Measurements from ENCODE around the gene MRPL40.

The MRPL40 gene

DNA sequence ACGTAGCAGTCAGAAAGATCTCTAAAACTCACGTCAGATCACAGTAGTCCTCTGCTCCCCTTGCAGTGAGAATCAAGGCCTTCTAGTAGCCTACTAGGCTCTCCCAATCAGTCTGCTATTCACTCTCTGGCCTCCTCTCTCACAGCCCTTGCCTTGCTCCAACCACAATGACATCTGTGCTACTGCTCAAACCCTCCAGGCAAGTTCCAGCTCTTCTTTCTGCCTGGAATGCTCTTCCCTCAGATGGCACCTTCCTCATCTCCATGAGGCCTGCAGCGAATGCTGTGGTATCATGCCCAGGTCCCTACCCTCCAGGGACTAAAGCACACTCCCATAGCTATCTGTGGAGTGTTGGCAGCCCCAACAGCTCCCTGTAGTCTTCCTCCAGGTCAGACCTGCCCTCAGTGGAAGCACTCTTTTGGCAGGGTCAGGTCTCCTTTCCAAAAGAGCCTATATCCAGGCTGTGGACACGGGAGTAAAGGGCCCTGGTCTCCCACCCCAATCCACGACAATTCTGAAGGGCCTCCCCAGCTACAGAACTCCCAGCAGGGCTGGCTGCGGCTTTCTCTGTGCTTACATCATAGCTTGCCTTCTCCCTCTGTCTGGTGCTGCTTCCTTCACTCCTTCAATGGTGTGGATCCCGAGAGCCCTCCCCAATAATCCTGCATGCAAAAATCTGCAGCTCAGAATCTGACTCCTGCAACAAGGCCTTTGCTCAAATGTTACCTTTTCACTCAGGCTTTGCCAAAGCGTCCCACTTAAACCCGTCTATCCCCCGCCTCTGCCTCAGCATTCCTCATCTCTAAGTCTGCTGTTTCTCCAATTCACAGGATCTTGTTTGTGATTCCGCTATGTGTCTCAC, 9.7 kb upstream of the MRPL40 start:
- DNase-seq (ENCODE audit: low spot score): no peak
- TF ChIP-seq, protein P1, sequence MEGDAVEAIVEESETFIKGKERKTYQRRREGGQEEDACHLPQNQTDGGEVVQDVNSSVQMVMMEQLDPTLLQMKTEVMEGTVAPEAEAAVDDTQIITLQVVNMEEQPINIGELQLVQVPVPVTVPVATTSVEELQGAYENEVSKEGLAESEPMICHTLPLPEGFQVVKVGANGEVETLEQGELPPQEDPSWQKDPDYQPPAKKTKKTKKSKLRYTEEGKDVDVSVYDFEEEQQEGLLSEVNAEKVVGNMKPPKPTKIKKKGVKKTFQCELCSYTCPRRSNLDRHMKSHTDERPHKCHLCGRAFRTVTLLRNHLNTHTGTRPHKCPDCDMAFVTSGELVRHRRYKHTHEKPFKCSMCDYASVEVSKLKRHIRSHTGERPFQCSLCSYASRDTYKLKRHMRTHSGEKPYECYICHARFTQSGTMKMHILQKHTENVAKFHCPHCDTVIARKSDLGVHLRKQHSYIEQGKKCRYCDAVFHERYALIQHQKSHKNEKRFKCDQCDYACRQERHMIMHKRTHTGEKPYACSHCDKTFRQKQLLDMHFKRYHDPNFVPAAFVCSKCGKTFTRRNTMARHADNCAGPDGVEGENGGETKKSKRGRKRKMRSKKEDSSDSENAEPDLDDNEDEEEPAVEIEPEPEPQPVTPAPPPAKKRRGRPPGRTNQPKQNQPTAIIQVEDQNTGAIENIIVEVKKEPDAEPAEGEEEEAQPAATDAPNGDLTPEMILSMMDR (IDR thresholded peaks at IDR 0.05; ENCODE audit: extremely low read depth, insufficient read depth, missing control alignments): no peak
- in situ Hi-C loops (cut with MboI; ENCODE audit: low pct_unique_long_range_greater_than_20kb, low sequenced_read_pairs, unreplicated experiment): no loop called here

DNA sequence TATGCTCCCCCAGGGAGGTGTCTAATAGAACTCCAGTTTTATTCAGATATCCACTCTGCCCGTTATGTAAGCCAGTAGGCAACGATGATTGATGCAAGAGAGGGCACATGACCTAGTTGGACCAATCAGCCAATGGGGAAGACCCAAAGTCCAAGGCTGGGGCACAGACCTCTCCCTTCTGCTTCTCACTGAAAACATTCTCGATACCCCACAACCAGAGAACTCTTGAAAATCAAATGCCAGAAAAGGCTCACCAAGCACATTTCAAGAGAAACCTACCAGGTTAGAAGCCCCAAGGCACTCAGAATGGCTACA, 8.2 kb upstream of the MRPL40 start:
- TF ChIP-seq, protein P1 (IDR thresholded peaks at IDR 0.05; ENCODE audit: extremely low read depth, insufficient read depth, missing control alignments): no peak
- DNase-seq (ENCODE audit: low spot score): no peak
- in situ Hi-C loops (cut with MboI; ENCODE audit: low pct_unique_long_range_greater_than_20kb, low sequenced_read_pairs, unreplicated experiment): no loop called here

DNA sequence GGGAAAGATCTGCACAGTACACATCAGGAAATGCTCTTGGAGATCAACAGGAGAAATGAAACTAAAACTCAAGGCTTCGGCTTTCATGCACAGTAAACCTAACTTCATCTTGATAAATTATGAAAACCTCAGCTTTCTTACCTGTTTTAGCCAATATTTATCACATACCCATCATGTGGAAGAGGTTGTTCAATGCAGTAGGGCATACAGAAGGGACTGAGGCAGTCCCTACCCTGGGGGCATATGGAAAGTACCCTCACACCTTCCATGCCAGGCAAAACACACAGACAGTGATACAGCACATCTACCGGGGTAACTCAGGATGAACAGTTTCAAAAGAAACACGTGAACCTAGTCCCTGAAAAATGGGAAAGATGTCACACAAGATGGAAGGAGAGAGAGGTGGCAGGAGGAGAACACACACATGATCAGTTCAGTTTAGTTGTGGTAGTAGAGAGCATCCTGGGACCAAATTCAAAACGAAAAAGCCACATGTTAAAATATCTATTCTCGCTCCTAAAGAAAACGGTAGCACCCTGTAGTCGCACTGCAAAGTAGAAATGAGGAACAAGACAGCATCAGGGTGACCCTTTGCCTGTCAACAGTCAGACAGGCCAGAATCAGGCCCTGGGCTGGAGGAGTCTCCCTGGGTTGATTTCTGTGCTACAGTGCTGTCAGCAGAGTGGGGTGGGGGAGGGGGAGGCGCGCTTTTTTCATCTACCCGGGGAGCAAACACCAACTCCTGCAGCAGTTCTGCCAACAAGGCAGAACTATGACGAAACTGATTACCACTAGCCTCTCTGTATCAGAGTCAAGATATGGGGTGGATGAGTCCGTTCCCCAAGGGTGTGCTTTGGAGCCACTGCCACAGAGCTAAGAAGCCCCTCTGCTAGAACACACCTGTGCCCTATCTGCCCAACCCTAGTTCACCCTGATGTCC, 2.1 kb upstream of the MRPL40 start:
- TF ChIP-seq, protein P1 (IDR thresholded peaks at IDR 0.05; ENCODE audit: extremely low read depth, insufficient read depth, missing control alignments): no peak
- in situ Hi-C loops (cut with MboI; ENCODE audit: low pct_unique_long_range_greater_than_20kb, low sequenced_read_pairs, unreplicated experiment): no loop called here
- DNase-seq (ENCODE audit: low spot score): peak; percentile 53

DNA sequence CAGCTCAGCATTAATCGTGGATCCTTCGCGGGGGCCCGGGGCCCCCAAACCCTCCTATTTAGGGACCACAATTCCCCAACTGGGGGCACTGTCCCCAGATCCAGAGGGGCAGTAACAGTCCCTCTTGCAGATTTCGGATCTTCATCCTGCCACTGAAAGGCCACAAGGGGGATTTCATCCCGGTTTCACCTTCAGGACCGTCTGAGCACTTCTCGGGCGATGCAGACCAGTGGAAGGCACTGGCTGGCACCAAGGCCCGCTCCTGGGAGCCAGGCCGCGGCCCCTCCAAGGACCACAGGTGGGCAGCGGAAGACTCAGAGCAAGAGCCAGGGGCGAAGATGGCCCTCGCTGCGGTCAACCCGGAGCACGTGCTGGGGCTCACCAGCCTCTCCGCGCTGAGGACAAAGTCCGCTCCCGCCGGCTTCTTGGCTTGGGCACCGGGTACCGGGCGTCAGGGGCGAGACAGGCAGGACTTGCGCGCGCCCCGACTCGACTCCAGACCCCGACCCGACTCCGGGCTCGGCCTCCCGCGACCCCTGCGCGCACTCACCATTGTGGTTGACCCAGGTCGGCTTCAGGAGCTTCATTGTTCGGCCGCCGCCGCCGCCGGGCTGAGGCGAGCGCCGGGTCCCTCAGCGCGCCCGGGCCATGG, 1.3 kb upstream of the MRPL40 start:
- in situ Hi-C loops (cut with MboI; ENCODE audit: low pct_unique_long_range_greater_than_20kb, low sequenced_read_pairs, unreplicated experiment): no loop called here
- DNase-seq (ENCODE audit: low spot score): peak; percentile 45
- TF ChIP-seq, protein P1 (IDR thresholded peaks at IDR 0.05; ENCODE audit: extremely low read depth, insufficient read depth, missing control alignments): no peak

DNA sequence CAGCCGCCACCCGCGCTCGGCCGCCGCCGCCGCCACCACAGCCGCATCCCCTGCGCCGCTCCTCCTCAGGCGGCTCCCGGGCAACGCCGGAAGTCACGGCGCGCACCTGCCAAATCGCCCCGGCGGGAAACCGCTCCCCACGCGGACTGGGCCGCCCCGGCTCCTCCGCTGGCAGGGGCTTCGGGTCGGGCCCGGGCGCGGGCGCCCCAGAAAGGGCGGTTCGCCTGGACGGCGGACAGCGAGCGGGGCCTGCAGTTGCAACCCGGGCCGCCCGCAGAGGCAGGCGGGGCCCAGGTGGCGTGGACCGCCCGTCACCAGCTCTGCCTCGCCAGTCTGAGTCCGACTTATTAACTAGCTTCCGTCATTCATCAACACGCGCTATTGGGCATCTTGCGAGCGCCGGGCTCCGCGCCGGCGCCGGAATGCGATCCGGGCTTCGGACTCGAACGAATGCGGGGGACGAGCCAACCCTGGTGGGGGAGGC, 654 bp upstream of the MRPL40 start, which contains the start of gene HIRA:
Gene HIRA (minus strand): TSS at position 85 of the 484 bp plus-strand sequence. CDS start 257 bp downstream, outside the sequence.
- peak; percentile 87 for DNase-seq (ENCODE audit: low spot score)
- TF ChIP-seq, protein P1 (IDR thresholded peaks at IDR 0.05; ENCODE audit: extremely low read depth, insufficient read depth, missing control alignments): no peak
- in situ Hi-C loops (cut with MboI; ENCODE audit: low pct_unique_long_range_greater_than_20kb, low sequenced_read_pairs, unreplicated experiment): no loop called here

DNA sequence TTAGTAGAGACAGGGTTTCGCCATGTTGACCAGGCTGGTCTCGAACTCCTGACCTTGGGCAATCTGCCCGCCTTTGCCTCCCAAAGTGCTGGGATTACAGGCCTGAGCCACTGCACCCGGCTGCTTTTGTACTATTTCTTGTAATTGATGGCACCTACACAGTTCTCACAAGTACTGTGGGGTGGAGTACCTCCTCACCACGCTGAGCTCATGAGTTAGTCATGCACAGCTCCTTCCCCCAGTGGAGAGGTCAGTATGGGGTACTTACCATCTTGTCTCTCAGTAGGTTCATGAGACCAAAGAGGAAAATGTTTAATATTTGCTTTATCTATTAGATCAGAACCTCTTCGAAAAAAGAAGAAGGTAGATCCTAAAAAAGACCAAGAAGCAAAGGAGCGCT, 2.1 kb downstream of the MRPL40 start:
- in situ Hi-C loops (cut with MboI; ENCODE audit: low pct_unique_long_range_greater_than_20kb, low sequenced_read_pairs, unreplicated experiment): no loop called here
- TF ChIP-seq, protein P1 (IDR thresholded peaks at IDR 0.05; ENCODE audit: extremely low read depth, insufficient read depth, missing control alignments): no peak
- DNase-seq (ENCODE audit: low spot score): no peak

Data from GM13977 (cell line).